GM21423 (cell line): ENCODE results near the gene SMOC2.
"Not testable (repeated sequence)": the region's sequence is repeated elsewhere in the genome, so short reads cannot be mapped to it uniquely, and the experiment has no call there.

Experiments
- ATAC-seq: cut with Tn5 transposase; IDR thresholded peaks from one replicate; pipeline ENCODE4 v1.9.1; 2021; ENCODE audit warnings: mild to moderate bottlenecking, moderate library complexity; ENCODE audit not compliant: unreplicated experiment

Gene SMOC2

GRCh38 chr6:168563656-168564055 is 122.7 kb downstream of the SMOC2 start:
- no peak for ATAC-seq

GRCh38 chr6:168565112-168565511 is 124.1 kb downstream of the SMOC2 start:
- no peak for ATAC-seq

- ATAC-seq, result no peak
Measured at GRCh38 chr6:168570211-168570610, 129.2 kb downstream of the SMOC2 start.

GRCh38 chr6:168571268-168571667 is 130.3 kb downstream of the SMOC2 start:
- no peak for ATAC-seq

GRCh38 chr6:168573276-168573835 is 132.4 kb downstream of the SMOC2 start:
- not testable (repeated sequence) for ATAC-seq

- no peak for ATAC-seq
Measured at GRCh38 chr6:168574075-168574698, 133.2 kb downstream of the SMOC2 start.

- ATAC-seq, result no peak
Measured at GRCh38 chr6:168574699-168575195, 133.8 kb downstream of the SMOC2 start.

GRCh38 chr6:168575346-168576098 is 134.5 kb downstream of the SMOC2 start:
- no peak for ATAC-seq

GRCh38 chr6:168576388-168576787 is 135.4 kb downstream of the SMOC2 start:
- no peak for ATAC-seq

- ATAC-seq, result no peak
Measured at GRCh38 chr6:168577496-168577895, 136.5 kb downstream of the SMOC2 start.

- ATAC-seq, result no peak
Measured at GRCh38 chr6:168578036-168578435, 137.1 kb downstream of the SMOC2 start.

GRCh38 chr6:168581236-168581635 is 140.3 kb downstream of the SMOC2 start:
- no peak for ATAC-seq

GRCh38 chr6:168581706-168582105 is 140.7 kb downstream of the SMOC2 start:
- ATAC-seq, result no peak

GRCh38 chr6:168582571-168582981 is 141.6 kb downstream of the SMOC2 start:
- no peak for ATAC-seq

- no peak for ATAC-seq
Measured at GRCh38 chr6:168583126-168583525, 142.1 kb downstream of the SMOC2 start.

- ATAC-seq, result no peak
Measured at GRCh38 chr6:168583821-168584220, 142.8 kb downstream of the SMOC2 start.

GRCh38 chr6:168584249-168584648 is 143.3 kb downstream of the SMOC2 start:
- ATAC-seq, result no peak

- no peak for ATAC-seq
Measured at GRCh38 chr6:168584671-168585070, 143.7 kb downstream of the SMOC2 start.

GRCh38 chr6:168585441-168585840 is 144.5 kb downstream of the SMOC2 start:
- no peak for ATAC-seq

- no peak for ATAC-seq
Measured at GRCh38 chr6:168589275-168589674, 148.3 kb downstream of the SMOC2 start.

GRCh38 chr6:168590406-168590805 is 149.4 kb downstream of the SMOC2 start:
- no peak for ATAC-seq

GRCh38 chr6:168596344-168596743 is 155.4 kb downstream of the SMOC2 start:
- no peak for ATAC-seq
